Natural killer cell (primary cell): Measurements from ENCODE around the gene PMEL. TPM values are rescaled to one million over a fixed set of nuclear protein-coding genes. Genes with fewer than 3 reads are reported as not detected.

ENCODE experiments used
- ATAC-seq, 3 donors: fragments of 150-1000 bp in 2 of 3; fragments of 200-7000 bp in 1 of 3; cut with Tn5 transposase; 1 replicate in 1 of 3; 2 replicates in 2 of 3; pipeline ENCODE4 v1.10.0; 2021; ENCODE audit warnings: mild to moderate bottlenecking in 2 of 3, moderate library complexity in 2 of 3
- DNase-seq, 2 donors: peaks; one replicate each; pipeline versions ENCODE4 v3.0.0 to v3.0.0-alpha.2; 2013 to 2021; ENCODE audit warnings: mixed read lengths in 1 of 2
- H3K27ac ChIP-seq: one replicate; pipeline ENCODE4 v1.5.1; 2013; ENCODE audit warnings: mild to moderate bottlenecking, low read length
- H3K27me3 ChIP-seq: one replicate; pipeline ENCODE4 v1.6.1; 2013; ENCODE audit warnings: low read length; ENCODE audit not compliant: control insufficient read depth, insufficient read depth
- H3K36me3 ChIP-seq: one replicate; pipeline ENCODE4 v1.6.1; 2013; ENCODE audit warnings: low read length; ENCODE audit not compliant: control insufficient read depth, insufficient read depth
- H3K4me1 ChIP-seq: one replicate; pipeline ENCODE4 v1.6.1; 2013; ENCODE audit warnings: low read length; ENCODE audit not compliant: control insufficient read depth, insufficient read depth
- H3K4me3 ChIP-seq: one replicate; pipeline ENCODE4 v1.5.1; 2013; ENCODE audit warnings: low read length
- H3K9me3 ChIP-seq: one replicate; pipeline ENCODE4 v1.6.1; 2013; ENCODE audit warnings: low read length; ENCODE audit not compliant: control insufficient read depth, insufficient read depth
- H3K27ac Mint-ChIP-seq, 2 donors: one replicate each; pipeline ENCODE4 v1.8.0; 2022; ENCODE audit warnings: mild to moderate bottlenecking in 2 of 2, mixed read lengths in 2 of 2, moderate library complexity in 1 of 2
- H3K27me3 Mint-ChIP-seq, 2 donors: one replicate each; pipeline ENCODE4 v1.8.0; 2022; ENCODE audit warnings: low read depth in 2 of 2, mixed read lengths in 2 of 2
- H3K36me3 Mint-ChIP-seq: one replicate; pipeline ENCODE4 v1.8.0; 2022; ENCODE audit warnings: mixed read lengths
- H3K4me1 Mint-ChIP-seq, 2 donors: one replicate each; pipeline ENCODE4 v1.8.0; 2022; ENCODE audit warnings: mixed read lengths in 2 of 2
- H3K4me3 Mint-ChIP-seq: one replicate; pipeline ENCODE4 v1.8.0; 2022; ENCODE audit warnings: mild to moderate bottlenecking, moderate library complexity, mixed read lengths
- H3K9me3 Mint-ChIP-seq, 2 donors: one replicate each; pipeline ENCODE4 v1.8.0; 2022; ENCODE audit warnings: mixed read lengths in 2 of 2
- WGBS: methylation state at CpG from one replicate; pipeline ENCODE4 v1.1.7; 2013; ENCODE audit warnings: missing lambda C conversion rate; ENCODE audit not compliant: insufficient coverage; 5-methylcytosine and 5-hydroxymethylcytosine counted together
- intact Hi-C: fragments of 100-400 bp; cut with micrococcal nuclease; formaldehyde crosslinking; loops from one replicate; pipeline ENCODE4 v1.14.2; 2022
- total RNA-seq, 4 donors: library from RNA; stranded (reverse); fragments of 120-200 nt in 1 of 4; gene quantifications; one replicate each; pipeline versions ENCODE4 v1.2.3 to v1.2.4, GENCODE V29; 2013 to 2022
- TF ChIP-seq, protein P1 (sequence below): fragments of 200-600 bp; IDR thresholded peaks from one replicate; pipeline ENCODE4 v1.8.0; 2022; ENCODE audit warnings: antibody characterized with exemption

The PMEL gene
- total RNA-seq, 3 donors from 2014 or later (not counting 1 experiment from before 2014, with no cell fraction given): 0.35 TPM; not detected in 2

- Histone ChIP-seq H3K4me1 (no peaks in the 10 kb centered on the region), H3K27me3 (no peaks in the 10 kb centered on the region), H3K36me3 (peaks cover 61% of the 10 kb centered on the region), H3K27ac (no peak overlapping the region), H3K9me3 (no peaks in the 10 kb centered on the region), H3K4me3 (no peak overlapping the region)
- Mint-ChIP-seq H3K27me3 (no peaks in the 10 kb centered on the region), H3K4me1 (peaks cover 0 to 2% of the 10 kb centered on the region in 2 donors), H3K36me3 (peaks cover 19% of the 10 kb centered on the region), H3K9me3 (no peaks in the 10 kb centered on the region), H3K4me3 (no peak overlapping the region), H3K27ac (no peak overlapping the region)
- ATAC-seq: no peak
- TF ChIP-seq, protein P1, sequence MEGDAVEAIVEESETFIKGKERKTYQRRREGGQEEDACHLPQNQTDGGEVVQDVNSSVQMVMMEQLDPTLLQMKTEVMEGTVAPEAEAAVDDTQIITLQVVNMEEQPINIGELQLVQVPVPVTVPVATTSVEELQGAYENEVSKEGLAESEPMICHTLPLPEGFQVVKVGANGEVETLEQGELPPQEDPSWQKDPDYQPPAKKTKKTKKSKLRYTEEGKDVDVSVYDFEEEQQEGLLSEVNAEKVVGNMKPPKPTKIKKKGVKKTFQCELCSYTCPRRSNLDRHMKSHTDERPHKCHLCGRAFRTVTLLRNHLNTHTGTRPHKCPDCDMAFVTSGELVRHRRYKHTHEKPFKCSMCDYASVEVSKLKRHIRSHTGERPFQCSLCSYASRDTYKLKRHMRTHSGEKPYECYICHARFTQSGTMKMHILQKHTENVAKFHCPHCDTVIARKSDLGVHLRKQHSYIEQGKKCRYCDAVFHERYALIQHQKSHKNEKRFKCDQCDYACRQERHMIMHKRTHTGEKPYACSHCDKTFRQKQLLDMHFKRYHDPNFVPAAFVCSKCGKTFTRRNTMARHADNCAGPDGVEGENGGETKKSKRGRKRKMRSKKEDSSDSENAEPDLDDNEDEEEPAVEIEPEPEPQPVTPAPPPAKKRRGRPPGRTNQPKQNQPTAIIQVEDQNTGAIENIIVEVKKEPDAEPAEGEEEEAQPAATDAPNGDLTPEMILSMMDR: no peak
- intact Hi-C loops: no loop called here
- no peak for DNase-seq
- 86% methylated on average over 5 of the region's 6 CpGs for WGBS
Measured at GRCh38 chr12:55946553-55946952, 19.3 kb downstream of the PMEL start.

DNA sequence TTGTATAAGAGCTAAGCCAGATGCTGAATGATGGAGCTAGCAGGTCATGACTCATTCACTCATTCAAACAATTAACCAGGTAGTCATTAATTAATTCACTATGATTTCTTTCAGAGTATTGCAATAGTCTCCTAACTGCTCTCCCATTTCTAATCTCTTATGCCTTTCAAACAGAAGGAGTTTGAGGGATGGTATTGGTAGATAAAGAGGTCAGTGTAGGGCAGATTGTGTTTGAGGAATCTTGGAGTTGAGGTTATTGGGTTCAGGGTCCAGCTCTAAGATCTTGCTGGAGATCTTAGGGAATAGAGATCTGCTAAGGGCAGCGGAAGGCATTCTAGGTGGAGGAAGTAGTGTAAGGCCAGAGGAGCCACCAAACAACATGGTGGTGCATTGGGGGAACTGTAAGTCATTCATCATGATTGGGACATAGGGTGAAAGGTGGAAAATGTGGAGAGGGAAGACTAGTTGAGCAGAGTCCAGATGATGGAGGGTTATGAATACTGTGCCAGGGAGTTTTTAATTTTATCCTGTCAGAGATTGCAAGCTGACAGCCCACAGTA, 23.2 kb downstream of the PMEL start:
- DNase-seq: no peak
- peaks cover 80% of the 10 kb centered on the region for H3K36me3 ChIP-seq
- TF ChIP-seq, protein P1: no peak
- Mint-ChIP-seq H3K27ac (no peak overlapping the region), H3K27me3 (no peaks in the 10 kb centered on the region), H3K9me3 (no peaks in the 10 kb centered on the region), H3K4me3 (no peak overlapping the region), H3K4me1 (peaks cover 10 to 12% of the 10 kb centered on the region in 2 donors), H3K36me3 (peaks cover 19% of the 10 kb centered on the region)
- no peaks in the 10 kb centered on the region for H3K27me3 ChIP-seq
- H3K4me3 ChIP-seq: no peak overlapping the region
- WGBS: 96% methylated on average over 1 of the region's 1 CpG
- intact Hi-C loops: no loop called here
- peaks cover 11% of the 10 kb centered on the region for H3K4me1 ChIP-seq
- no peak overlapping the region for H3K27ac ChIP-seq
- ATAC-seq: no peak
- no peaks in the 10 kb centered on the region for H3K9me3 ChIP-seq

GRCh38 chr12:55942055-55942454, 23.8 kb downstream of the PMEL start:
- Histone ChIP-seq H3K4me1 (peaks cover 11% of the 10 kb centered on the region), H3K27me3 (no peaks in the 10 kb centered on the region), H3K4me3 (no peak overlapping the region), H3K36me3 (peaks cover 78% of the 10 kb centered on the region), H3K27ac (no peak overlapping the region), H3K9me3 (no peaks in the 10 kb centered on the region)
- Mint-ChIP-seq H3K27me3 (no peaks in the 10 kb centered on the region), H3K4me3 (no peak overlapping the region), H3K27ac (no peak overlapping the region), H3K4me1 (peaks cover 10 to 12% of the 10 kb centered on the region in 2 donors), H3K36me3 (peaks cover 19% of the 10 kb centered on the region), H3K9me3 (no peaks in the 10 kb centered on the region)
- 96% methylated on average over 2 of the region's 4 CpGs for WGBS
- intact Hi-C loops: no loop called here
- DNase-seq (no peak), ATAC-seq (no peak)
- TF ChIP-seq, protein P1: no peak
